Gastroesophageal sphincter (tissue), 3 donors: Measurements from ENCODE around the gene ARNT2.

Source experiments
- CTCF ChIP-seq, 4 experiments: fragments of 200-600 bp in 2 of 4; fragments of 450-650 bp in 2 of 4; sonication (generic) in 1 of 4; IDR thresholded peaks; one replicate each; pipeline ENCODE4 v1.5.1; 2017 to 2019; ENCODE audit warnings: antibody characterized with exemption in 4 of 4, mild to moderate bottlenecking in 2 of 4, moderate library complexity in 2 of 4
- EP300 ChIP-seq: sonication (generic); formaldehyde crosslinking; IDR thresholded peaks from one replicate; pipeline ENCODE4 v1.6.1; 2017; ENCODE audit warnings: antibody characterized with exemption, mild to moderate bottlenecking
- POLR2A ChIP-seq, 2 donors: fragments of 450-650 bp; IDR thresholded peaks; one replicate each; pipeline ENCODE4 v1.6.1; 2017; ENCODE audit warnings: antibody characterized with exemption in 2 of 2, mild to moderate bottlenecking in 2 of 2, moderate library complexity in 1 of 2
- POLR2AphosphoS5 ChIP-seq: sonication (generic); formaldehyde crosslinking; IDR thresholded peaks from one replicate; pipeline ENCODE4 v1.6.1; 2017; ENCODE audit warnings: antibody characterized with exemption

- no peak for TF ChIP-seq CTCF (IDR thresholded peaks at IDR 0.05)
- no peak for TF ChIP-seq EP300
- no peak for TF ChIP-seq POLR2A (IDR thresholded peaks at IDR 0.05)
- TF ChIP-seq POLR2AphosphoS5, result no peak
These were observed 46.7 kb downstream of the ARNT2 start for GRCh38 chr15:80450811-80451321.
